GM12873 (cell line): Measurements from ENCODE around the gene GPRC5B.

Source experiments
- TF ChIP-seq, protein P1 (sequence below): IDR thresholded peaks from 2 replicates; pipeline ENCODE4 v1.5.1; 2012; ENCODE audit warnings: low read depth, mild to moderate bottlenecking, moderate library complexity, low read length, control low read depth; ENCODE audit not compliant: insufficient read depth; ENCODE audit errors: missing control alignments

Gene GPRC5B

DNA sequence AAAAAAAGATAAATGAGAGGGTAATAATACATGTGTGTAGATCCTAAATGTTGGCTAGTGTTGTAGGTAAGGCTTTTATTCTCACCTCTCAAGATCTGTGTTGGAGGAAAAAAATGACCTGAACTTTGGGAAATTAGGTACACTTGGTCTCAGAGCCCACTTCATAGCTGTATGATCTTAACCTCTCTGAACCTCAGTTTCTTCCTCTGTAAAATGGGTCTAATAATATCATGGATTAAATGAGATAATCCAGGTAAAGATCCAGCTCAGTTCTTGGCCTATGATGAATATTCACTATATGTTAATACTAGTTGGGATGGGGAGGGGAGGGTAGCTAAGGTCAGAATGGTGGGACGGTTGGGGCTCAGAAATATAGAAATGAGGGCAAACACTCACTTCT, 24.3 kb upstream of the GPRC5B start:
- TF ChIP-seq, protein P1, sequence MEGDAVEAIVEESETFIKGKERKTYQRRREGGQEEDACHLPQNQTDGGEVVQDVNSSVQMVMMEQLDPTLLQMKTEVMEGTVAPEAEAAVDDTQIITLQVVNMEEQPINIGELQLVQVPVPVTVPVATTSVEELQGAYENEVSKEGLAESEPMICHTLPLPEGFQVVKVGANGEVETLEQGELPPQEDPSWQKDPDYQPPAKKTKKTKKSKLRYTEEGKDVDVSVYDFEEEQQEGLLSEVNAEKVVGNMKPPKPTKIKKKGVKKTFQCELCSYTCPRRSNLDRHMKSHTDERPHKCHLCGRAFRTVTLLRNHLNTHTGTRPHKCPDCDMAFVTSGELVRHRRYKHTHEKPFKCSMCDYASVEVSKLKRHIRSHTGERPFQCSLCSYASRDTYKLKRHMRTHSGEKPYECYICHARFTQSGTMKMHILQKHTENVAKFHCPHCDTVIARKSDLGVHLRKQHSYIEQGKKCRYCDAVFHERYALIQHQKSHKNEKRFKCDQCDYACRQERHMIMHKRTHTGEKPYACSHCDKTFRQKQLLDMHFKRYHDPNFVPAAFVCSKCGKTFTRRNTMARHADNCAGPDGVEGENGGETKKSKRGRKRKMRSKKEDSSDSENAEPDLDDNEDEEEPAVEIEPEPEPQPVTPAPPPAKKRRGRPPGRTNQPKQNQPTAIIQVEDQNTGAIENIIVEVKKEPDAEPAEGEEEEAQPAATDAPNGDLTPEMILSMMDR, result no peak

- TF ChIP-seq, protein P1, result peak; percentile 98
Observed at GRCh38 chr16:19907161-19907992, 22.7 kb upstream of the GPRC5B start.

DNA sequence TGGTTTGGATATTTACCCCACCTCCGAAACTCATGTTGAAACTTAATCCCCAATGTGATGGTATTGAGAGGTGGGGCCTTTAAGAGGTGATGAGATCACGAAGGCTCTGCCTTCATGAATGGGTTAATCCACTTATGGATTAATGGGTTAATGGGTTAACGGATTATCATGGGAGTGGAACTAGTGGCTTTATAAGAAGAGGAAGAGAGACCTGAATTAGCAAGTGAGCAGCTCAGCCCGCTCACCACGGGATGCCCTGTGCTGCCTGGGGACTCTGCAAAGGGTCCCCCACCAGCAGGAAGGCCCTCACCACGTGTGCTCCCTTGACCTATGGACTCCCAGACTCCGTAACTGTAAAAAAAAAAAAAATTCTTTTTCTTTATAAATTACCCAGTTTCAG, 16.5 kb upstream of the GPRC5B start:
- TF ChIP-seq, protein P1, result no peak

DNA sequence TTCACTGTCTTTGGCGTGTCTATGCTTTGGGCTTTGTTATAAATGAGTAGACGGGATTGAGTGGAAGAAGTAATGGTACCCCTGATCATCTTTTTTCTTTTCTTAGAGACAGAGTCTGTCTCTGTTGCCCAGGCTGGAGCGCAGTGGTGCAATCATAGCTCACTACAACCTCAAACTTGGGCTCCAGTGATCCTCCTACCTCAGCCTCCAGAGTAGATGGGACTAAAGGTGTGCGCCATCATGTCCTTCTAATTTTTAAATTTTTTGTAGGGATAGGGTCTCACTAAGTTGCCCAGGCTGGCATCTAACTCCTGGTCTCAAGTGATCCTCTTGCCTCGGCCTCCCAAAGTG, 14.9 kb upstream of the GPRC5B start:
- TF ChIP-seq, protein P1, result no peak

DNA sequence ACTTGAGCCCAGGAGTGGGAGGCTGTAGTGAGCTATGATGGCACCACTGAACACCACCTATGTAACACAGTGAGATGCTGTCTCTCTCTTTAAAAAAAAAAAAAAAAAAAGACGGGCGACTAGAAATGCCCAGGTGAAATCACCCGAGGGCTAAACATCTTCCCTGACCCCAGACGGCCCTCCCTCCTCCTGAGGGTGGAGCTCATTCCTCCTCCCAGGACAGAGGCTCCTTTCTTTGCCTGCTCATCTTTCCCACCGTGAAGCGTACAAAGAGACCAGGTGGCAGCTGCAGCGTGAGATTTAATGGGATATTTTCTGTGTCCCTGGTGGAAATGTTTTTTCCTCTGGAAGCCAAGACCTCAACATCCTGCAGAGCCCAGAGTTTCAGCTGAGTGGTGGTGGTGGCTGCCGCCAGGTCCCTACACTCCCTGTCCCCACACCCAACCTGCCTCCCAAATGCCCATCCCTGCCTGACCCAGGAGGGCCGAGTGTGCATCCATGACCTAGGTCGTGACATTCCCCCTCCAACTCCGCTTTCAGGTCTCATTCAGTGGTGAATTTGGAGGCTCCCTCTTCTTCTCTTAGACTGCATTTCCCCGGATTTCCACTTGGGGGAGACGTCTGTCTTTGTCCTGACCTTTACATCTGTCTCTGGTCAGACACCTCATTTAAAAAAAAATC, 14.4 kb upstream of the GPRC5B start:
- TF ChIP-seq, protein P1, result peak; percentile 86

DNA sequence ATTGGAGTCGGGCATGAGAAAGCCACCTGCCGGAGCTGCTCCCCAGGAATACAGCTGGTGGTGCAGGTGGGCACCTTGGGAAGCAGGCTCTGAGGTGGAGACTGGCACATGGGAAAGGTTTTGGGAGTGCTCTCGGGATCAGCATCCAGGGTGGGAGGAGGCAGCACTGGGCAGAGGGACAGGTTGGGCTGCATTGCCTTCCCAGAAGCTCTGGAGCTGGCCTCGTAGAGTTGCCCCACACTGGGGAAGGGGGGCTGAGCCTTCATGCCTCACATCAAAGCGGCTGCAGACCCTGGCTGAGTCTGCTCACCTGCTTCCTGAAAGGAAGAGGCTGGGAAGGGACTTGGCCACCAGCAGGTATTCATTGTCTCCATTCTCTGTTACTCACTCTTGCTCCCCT, 13.5 kb upstream of the GPRC5B start:
- TF ChIP-seq, protein P1, result no peak

- TF ChIP-seq, protein P1, result no peak
Observed at GRCh38 chr16:19896951-19897350, 12.3 kb upstream of the GPRC5B start.
